ENCODE measurements around the gene GRID1. TPM values are rescaled to one million over a fixed set of nuclear protein-coding genes. Genes with fewer than 3 reads are reported as not detected.
"Not testable (repeated sequence)": the region's sequence is repeated elsewhere in the genome, so short reads cannot be mapped to it uniquely, and the experiment has no call there.

Gene GRID1
- total RNA-seq, 3 donors from 2014 or later = 0.61 to 1.9 (median 0.87) TPM

GRCh38 chr10:85851934-85852333, 514.7 kb downstream of the GRID1 start:
- H3K4me3 ChIP-seq = no peak overlapping the region
- H3K36me3 ChIP-seq (ENCODE audit: low read depth) = no peaks in the 10 kb centered on the region
- DNase-seq (no peak), ATAC-seq (no peak)
- H3K4me1 ChIP-seq (ENCODE audit: low read depth) = no peaks in the 10 kb centered on the region
- intact Hi-C loops (cut with DNase I, micrococcal nuclease) = no loop called here
- H3K9me3 ChIP-seq = no peaks in the 10 kb centered on the region
- no peak for TF ChIP-seq CTCF (IDR thresholded peaks at IDR 0.05)

- no peak for DNase-seq
- no peak for ATAC-seq
- Histone ChIP-seq H3K36me3 (ENCODE audit: low read depth) (no peaks in the 10 kb centered on the region), H3K4me1 (ENCODE audit: low read depth) (no peaks in the 10 kb centered on the region), H3K9me3 (no peaks in the 10 kb centered on the region), H3K4me3 (no peak overlapping the region)
- intact Hi-C loops (cut with DNase I, micrococcal nuclease) = no loop called here
- TF ChIP-seq CTCF (IDR thresholded peaks at IDR 0.05) = no peak
These were observed 515.3 kb downstream of the GRID1 start for GRCh38 chr10:85851325-85851724.

- intact Hi-C loops (cut with DNase I, micrococcal nuclease) = no loop called here
- TF ChIP-seq CTCF (IDR thresholded peaks at IDR 0.05) = no peak
- Histone ChIP-seq H3K9me3 (no peaks in the 10 kb centered on the region), H3K4me1 (ENCODE audit: low read depth) (no peaks in the 10 kb centered on the region), H3K36me3 (ENCODE audit: low read depth) (no peaks in the 10 kb centered on the region), H3K4me3 (no peak overlapping the region)
- DNase-seq (no peak), ATAC-seq (no peak)
These were observed 515.9 kb downstream of the GRID1 start for GRCh38 chr10:85850736-85851135.

GRCh38 chr10:85849315-85849714, 517.3 kb downstream of the GRID1 start:
- Histone ChIP-seq H3K36me3 (ENCODE audit: low read depth) (no peaks in the 10 kb centered on the region), H3K9me3 (no peaks in the 10 kb centered on the region), H3K4me3 (no peak overlapping the region), H3K4me1 (ENCODE audit: low read depth) (no peaks in the 10 kb centered on the region)
- no peak for TF ChIP-seq CTCF (IDR thresholded peaks at IDR 0.05)
- intact Hi-C loops (cut with DNase I, micrococcal nuclease) = no loop called here
- no peak for DNase-seq
- ATAC-seq = no peak

GRCh38 chr10:85848756-85849155, 517.8 kb downstream of the GRID1 start:
- Histone ChIP-seq H3K9me3 (no peaks in the 10 kb centered on the region), H3K4me3 (no peak overlapping the region), H3K4me1 (ENCODE audit: low read depth) (no peaks in the 10 kb centered on the region), H3K36me3 (ENCODE audit: low read depth) (no peaks in the 10 kb centered on the region)
- TF ChIP-seq CTCF (IDR thresholded peaks at IDR 0.05) = no peak
- no peak for ATAC-seq
- DNase-seq = no peak
- intact Hi-C loops (cut with DNase I, micrococcal nuclease) = no loop called here

- no peaks in the 10 kb centered on the region for H3K4me1 ChIP-seq (ENCODE audit: low read depth)
- intact Hi-C loops (cut with DNase I, micrococcal nuclease) = no loop called here
- DNase-seq = no peak
- ATAC-seq = no peak
- no peaks in the 10 kb centered on the region for H3K9me3 ChIP-seq
- no peak overlapping the region for H3K4me3 ChIP-seq
- no peaks in the 10 kb centered on the region for H3K36me3 ChIP-seq (ENCODE audit: low read depth)
- TF ChIP-seq CTCF (IDR thresholded peaks at IDR 0.05) = no peak
These were observed 519.5 kb downstream of the GRID1 start for GRCh38 chr10:85847085-85847484.

GRCh38 chr10:85838660-85839059, 527.9 kb downstream of the GRID1 start:
- H3K4me1 ChIP-seq (ENCODE audit: low read depth); ATAC-seq; H3K36me3 ChIP-seq (ENCODE audit: low read depth); intact Hi-C loops (cut with DNase I, micrococcal nuclease); H3K4me3 ChIP-seq; DNase-seq: not testable (repeated sequence)
- peaks cover 12% of the 10 kb centered on the region for H3K9me3 ChIP-seq
